Measurements from ENCODE around the gene KCNIP1. TPM values are rescaled to one million over a fixed set of nuclear protein-coding genes. Genes with fewer than 3 reads are reported as not detected.

Gene KCNIP1
- polyA plus RNA-seq, 1 donor (not counting 4 experiments of a cell fraction or from before 2014, with no cell fraction given): not detected

DNA sequence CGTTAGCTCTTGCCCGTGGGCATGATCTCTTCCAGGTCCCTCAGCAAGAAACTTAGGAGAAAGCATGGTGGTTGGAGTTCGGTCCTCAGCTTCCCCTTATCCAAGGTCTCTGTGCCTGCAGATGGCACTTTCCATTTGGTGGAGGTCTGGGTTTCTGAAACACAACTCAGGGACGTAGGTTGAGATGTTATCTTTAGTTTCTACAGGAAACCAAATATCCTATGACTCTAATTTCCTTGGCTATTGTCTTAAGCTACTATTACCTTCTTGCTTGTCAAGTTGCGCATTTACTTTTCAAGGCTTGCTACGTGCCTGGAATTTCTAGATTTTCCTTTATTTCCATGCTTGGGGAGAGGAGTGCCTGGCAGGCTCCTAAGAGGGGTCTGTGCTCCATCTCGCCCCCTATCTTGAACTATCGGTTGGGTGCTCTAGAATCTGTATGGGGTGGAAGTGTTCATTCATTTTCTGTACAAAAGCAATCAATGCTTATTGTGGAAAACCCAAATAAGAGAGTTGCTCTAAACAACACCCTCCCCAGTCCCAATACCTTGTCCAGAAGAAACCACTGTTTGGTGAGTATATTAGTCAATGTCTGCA, 32.9 kb upstream of the KCNIP1 start:
- Histone ChIP-seq H3K4me3 (ENCODE audit: control insufficient read depth in 2 of 3, extremely low read depth in 1 of 3, insufficient read depth in 2 of 3, low read depth in 1 of 3, low read length in 3 of 3) (no peak overlapping the region), H3K4me2 (ENCODE audit: control insufficient read depth, extremely low read depth, insufficient read depth, low read depth, low read length) (no peak overlapping the region), H3K27ac (ENCODE audit: control insufficient read depth, insufficient read depth, low read length) (no peak overlapping the region), H3K9me3 (ENCODE audit: control insufficient read depth, low read depth, low read length) (no peaks in the 10 kb centered on the region), H3K79me2 (ENCODE audit: control insufficient read depth, insufficient read depth, low read length) (no peaks in the 10 kb centered on the region), H3K36me3 (ENCODE audit: control insufficient read depth in 2 of 2, extremely low read depth in 1 of 2, insufficient read depth in 2 of 2, low read length in 2 of 2) (no peaks in the 10 kb centered on the region), H4K20me1 (ENCODE audit: control insufficient read depth, extremely low read depth, insufficient read depth, low read length) (no peaks in the 10 kb centered on the region), H3K9me1 (ENCODE audit: control insufficient read depth, extremely low read depth, insufficient read depth, low read length) (no peaks in the 10 kb centered on the region), H3K9ac (ENCODE audit: control insufficient read depth, extremely low read depth, insufficient read depth, low read length) (no peak overlapping the region), H3K4me1 (ENCODE audit: control insufficient read depth, extremely low read depth, insufficient read depth, low read length) (peaks cover 13% of the 10 kb centered on the region), H3K27me3 (ENCODE audit: control insufficient read depth, extremely low read depth, insufficient read depth, low read length) (no peaks in the 10 kb centered on the region), H2AFZ (ENCODE audit: control insufficient read depth, low read length) (no peak overlapping the region)
- FAIRE-seq (no peak), DNase-seq (ENCODE audit: low read depth, low spot score) (no peak)
- dilution Hi-C loops (cut with MboI; ENCODE audit: extremely low pct_ligation_motif_present, low sequenced_read_pairs): no loop called here
- TF ChIP-seq EZH2 (IDR thresholded peaks at IDR 0.05; ENCODE audit: low read length) (no peak), CTCF (optimal IDR thresholded peaks at IDR 0.05 in 1 of 3, IDR thresholded peaks at IDR 0.05 in 1 of 3, conservative IDR thresholded peaks at IDR 0.05 in 1 of 3; ENCODE audit: extremely low read depth in 1 of 3, insufficient read depth in 2 of 3, low read length in 3 of 3) (no peak)

- dilution Hi-C loops (cut with MboI; ENCODE audit: extremely low pct_ligation_motif_present, low sequenced_read_pairs): no loop called here
- DNase-seq (ENCODE audit: low read depth, low spot score): no peak
These were observed 32.2 kb upstream of the KCNIP1 start for GRCh38 chr5:170471551-170472178.

More at GRCh38 chr5:170471551-170472178, 32.2 kb upstream of the KCNIP1 start:
- Histone ChIP-seq H3K9me1 (ENCODE audit: control insufficient read depth, extremely low read depth, insufficient read depth, low read length) (no peaks in the 10 kb centered on the region), H3K9ac (ENCODE audit: control insufficient read depth, extremely low read depth, insufficient read depth, low read length) (no peak overlapping the region), H3K4me2 (ENCODE audit: control insufficient read depth, extremely low read depth, insufficient read depth, low read depth, low read length) (no peak overlapping the region), H3K9me3 (ENCODE audit: control insufficient read depth, low read depth, low read length) (no peaks in the 10 kb centered on the region), H4K20me1 (ENCODE audit: control insufficient read depth, extremely low read depth, insufficient read depth, low read length) (no peaks in the 10 kb centered on the region), H2AFZ (ENCODE audit: control insufficient read depth, low read length) (no peak overlapping the region), H3K27ac (ENCODE audit: control insufficient read depth, insufficient read depth, low read length) (no peak overlapping the region), H3K79me2 (ENCODE audit: control insufficient read depth, insufficient read depth, low read length) (no peaks in the 10 kb centered on the region), H3K4me1 (ENCODE audit: control insufficient read depth, extremely low read depth, insufficient read depth, low read length) (peaks cover 9% of the 10 kb centered on the region), H3K36me3 (ENCODE audit: control insufficient read depth in 2 of 2, extremely low read depth in 1 of 2, insufficient read depth in 2 of 2, low read length in 2 of 2) (no peaks in the 10 kb centered on the region), H3K4me3 (ENCODE audit: control insufficient read depth in 2 of 3, extremely low read depth in 1 of 3, insufficient read depth in 2 of 3, low read depth in 1 of 3, low read length in 3 of 3) (no peak overlapping the region), H3K27me3 (ENCODE audit: control insufficient read depth, extremely low read depth, insufficient read depth, low read length) (no peaks in the 10 kb centered on the region)
- no peak for FAIRE-seq
- TF ChIP-seq EZH2 (IDR thresholded peaks at IDR 0.05; ENCODE audit: low read length): no peak
- TF ChIP-seq CTCF (optimal IDR thresholded peaks at IDR 0.05 in 1 of 3, IDR thresholded peaks at IDR 0.05 in 1 of 3, conservative IDR thresholded peaks at IDR 0.05 in 1 of 3; ENCODE audit: extremely low read depth in 1 of 3, insufficient read depth in 2 of 3, low read length in 3 of 3): no peak

Data from keratinocyte (primary cell).